SIG-M5 (cell line): ENCODE results near the gene HEATR5A.
A peak's percentile ranks its signal among the peaks of the same experiment; 100 is the strongest.
"Not testable (repeated sequence)": the region's sequence is repeated elsewhere in the genome, so short reads cannot be mapped to it uniquely, and the experiment has no call there.

Source experiments
- DNase-seq: peaks from one replicate; lab custom pipeline; 2025; lab: John Stamatoyannopoulos, UW

The HEATR5A gene

DNA sequence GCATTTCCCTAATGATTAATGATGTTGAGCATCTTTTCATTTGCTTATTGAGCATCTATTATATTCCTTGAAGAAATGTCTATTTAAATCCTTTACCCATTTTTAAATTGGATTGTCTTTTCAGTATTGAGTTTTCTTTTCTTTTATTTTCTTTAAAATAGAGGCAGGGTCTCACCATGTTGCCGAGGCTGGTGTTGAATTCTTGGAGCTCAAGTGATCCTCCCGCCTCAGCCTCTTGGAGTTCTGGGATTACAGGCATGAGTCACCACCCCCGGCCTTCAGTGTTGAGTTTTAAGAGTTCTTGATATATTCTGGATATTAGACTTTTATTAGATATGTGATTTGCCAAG lies 139.5 kb downstream of the HEATR5A start:
- no peak for DNase-seq

- no peak for DNase-seq
Observed at GRCh38 chr14:31280132-31280870, 140.0 kb downstream of the HEATR5A start.

- DNase-seq, result no peak
Observed at GRCh38 chr14:31278883-31279282, 141.5 kb downstream of the HEATR5A start.

DNA sequence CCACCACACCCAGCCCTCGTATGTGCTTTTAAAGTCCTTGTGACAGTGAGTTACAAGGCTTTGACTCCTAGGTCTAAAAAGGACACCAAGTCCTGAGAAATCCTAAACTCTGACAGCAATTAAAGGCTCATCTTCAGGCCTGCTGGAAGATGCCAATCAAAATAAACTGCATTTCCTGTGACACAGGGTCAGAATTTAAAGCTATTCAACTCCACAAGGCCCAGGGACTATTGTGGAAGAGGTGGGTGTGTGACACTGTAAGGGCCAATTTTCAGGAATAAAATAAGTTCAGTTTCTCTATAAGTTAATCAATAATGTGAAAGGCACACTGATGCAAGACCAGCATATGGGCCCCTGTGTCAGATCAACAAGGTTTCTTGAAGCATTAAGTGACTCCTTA lies 143.3 kb downstream of the HEATR5A start:
- no peak for DNase-seq

GRCh38 chr14:31276417-31276816 lies 143.9 kb downstream of the HEATR5A start:
- not testable (repeated sequence) for DNase-seq

- DNase-seq, result no peak
Observed at GRCh38 chr14:31275731-31276130, 144.6 kb downstream of the HEATR5A start.

- DNase-seq, result no peak
Observed at GRCh38 chr14:31271648-31272047, 148.7 kb downstream of the HEATR5A start.

- no peak for DNase-seq
Observed at GRCh38 chr14:31270196-31270772, 150.1 kb downstream of the HEATR5A start.

DNA sequence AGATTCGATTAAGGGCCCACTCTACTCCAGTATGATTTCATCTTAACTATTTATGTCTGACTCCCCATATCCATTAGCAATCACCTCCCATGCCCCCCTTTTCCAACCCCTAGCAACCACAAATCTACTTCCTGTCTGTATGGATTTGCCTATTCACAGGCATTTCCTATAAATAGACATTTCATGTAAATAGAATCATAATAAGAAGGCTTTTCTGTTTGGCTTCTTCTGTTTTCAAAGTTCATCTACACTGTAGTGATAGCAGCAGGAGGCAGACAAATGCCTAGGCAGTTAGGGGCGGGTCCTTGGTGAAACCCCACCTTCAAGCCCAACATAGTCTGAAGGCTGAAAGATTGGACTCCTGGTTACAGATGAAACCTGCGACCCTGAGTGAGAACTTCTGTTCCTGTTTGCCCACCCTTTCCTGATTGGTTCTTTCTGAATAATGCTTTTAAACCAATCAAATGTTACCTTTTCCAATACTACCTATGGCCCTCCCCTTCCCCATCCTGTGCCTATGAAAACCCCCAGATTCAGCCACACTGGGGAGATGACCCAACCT lies 150.6 kb downstream of the HEATR5A start:
- no peak for DNase-seq

GRCh38 chr14:31268216-31268615 lies 152.1 kb downstream of the HEATR5A start:
- DNase-seq, result no peak

DNA sequence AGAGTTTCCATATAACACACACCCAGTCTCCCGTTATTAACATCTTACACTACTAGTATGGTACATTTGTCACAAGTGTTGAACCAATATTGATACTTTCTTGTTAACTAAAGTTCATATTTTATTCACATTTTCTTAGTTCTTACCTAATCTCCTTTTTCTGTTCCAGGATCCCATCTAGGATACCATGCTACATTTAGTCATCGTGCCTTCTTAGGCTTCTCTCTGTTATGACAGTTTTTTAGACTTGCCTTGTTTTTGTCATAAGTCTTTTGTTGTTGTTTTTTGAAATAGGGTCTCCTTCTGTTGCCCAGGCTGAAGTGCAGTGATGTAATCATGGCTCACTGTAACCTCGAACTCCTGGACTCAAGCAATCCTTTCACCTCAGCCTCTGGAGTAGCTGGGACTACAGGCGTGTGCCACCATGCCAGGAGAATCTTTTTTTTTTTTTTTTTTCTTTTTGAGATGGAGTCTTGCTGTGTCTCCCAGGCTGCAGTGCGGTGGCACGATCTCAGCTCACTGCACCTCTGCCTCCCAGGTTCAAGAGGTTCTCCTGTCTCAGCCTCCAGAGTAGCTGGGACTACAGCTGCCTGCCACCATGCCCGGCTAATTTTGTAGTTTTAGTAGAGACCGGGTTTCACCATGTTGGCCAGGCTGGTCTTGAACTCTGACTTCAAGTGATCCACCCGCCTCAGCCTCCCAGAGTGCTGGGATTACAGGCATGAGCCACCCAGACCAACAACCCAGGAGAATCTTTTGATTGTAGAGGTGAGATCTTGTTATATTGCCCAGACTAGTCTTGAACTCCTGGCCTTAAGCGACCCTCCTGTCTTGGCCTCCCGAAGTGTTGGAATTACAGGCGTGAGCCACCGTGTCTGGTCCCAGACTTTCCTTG lies 153.7 kb downstream of the HEATR5A start:
- no peak for DNase-seq

- no peak for DNase-seq
Observed at GRCh38 chr14:31265701-31266398, 154.5 kb downstream of the HEATR5A start.

DNA sequence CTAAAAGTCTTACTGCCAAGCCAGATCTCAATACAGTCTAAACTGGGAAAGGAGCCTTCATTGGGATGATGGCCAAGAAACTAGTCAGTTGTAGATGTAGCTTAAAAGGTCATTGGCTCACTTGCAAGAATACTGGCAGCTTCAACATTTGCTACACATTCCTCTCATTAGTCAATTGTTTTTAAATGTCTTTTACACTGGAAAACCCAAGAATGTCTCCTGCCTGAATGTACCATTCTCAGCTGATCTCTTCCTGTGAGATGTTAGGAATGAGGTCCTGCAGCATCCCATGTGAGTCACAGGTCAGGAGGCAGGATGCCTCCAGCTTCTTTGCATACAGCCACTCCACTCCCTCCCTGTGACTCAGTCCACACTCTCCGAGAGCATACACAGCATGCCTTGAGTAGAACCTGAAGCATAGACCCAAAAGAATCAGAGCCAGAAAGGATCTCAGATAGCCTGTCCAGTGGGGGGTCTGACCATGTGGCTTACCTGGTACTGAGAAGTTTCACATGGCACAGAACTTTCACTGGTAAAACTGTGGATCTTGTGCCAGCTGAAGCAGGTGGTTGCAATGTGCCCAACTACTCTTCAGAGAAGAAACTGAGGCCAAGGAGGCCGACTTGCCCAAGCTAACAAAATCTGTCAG lies 156.7 kb downstream of the HEATR5A start:
- no peak for DNase-seq

DNA sequence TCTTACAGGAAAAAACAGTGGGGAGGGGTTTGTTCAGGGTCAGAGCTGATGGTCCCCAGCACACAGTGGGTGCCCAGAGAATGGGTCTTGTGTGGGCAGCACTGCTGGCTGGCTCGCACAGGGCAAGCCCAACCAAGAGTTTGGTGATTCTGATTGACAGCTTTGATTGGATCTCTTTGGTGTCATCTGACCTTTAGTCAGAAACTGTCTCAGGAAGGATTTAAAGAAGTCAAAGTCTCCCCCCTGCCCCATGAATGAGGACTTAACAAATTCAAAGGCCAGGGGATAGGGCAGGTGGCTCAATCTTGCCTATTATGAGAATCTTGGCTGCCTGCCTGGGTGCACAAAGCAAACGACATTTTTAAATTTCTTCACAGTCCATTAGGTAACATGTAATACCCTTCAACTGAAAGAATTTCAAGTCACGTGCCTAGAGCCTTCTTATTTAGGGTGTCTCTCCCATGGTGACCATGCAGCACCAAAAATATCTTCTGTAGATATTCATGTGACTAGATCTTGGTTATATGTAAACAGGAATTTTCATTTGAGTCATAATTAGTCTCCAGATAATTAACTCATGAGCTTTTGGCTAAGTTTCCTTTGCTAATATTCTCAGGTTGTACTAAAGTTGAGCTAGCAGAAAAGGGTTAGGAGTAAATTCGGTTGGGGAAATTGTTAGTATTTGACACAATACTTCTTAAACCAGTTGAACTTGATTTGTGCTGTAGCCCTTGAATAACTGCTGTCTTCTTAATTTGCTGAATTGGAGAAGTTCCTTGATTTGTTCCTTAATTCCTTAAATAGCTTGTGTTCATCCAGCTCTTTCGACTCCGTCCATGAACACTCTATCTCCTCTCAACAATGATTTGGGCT lies 158.3 kb downstream of the HEATR5A start:
- DNase-seq, result peak; percentile 52

GRCh38 chr14:31261523-31261858 lies 158.9 kb downstream of the HEATR5A start:
- no peak for DNase-seq

DNA sequence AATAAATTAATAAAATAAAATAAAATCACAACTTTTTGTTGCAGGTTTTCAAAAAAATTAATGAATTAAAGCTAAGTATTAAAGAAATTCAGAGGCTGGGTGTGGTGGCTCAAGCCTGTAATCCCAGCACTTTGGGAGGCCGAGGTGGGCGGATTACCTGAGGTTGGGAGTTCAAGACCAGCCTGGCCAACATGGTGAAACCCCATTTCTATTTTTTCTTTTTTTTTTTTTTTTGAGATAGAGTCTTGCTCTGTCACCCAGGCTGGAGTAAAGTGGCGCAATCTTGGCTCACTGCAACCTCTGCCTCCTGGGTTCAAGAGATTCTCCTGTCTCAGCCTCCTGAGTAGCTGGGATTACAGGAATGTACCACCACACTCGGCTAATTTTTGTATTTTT lies 161.3 kb downstream of the HEATR5A start:
- not testable (repeated sequence) for DNase-seq

DNA sequence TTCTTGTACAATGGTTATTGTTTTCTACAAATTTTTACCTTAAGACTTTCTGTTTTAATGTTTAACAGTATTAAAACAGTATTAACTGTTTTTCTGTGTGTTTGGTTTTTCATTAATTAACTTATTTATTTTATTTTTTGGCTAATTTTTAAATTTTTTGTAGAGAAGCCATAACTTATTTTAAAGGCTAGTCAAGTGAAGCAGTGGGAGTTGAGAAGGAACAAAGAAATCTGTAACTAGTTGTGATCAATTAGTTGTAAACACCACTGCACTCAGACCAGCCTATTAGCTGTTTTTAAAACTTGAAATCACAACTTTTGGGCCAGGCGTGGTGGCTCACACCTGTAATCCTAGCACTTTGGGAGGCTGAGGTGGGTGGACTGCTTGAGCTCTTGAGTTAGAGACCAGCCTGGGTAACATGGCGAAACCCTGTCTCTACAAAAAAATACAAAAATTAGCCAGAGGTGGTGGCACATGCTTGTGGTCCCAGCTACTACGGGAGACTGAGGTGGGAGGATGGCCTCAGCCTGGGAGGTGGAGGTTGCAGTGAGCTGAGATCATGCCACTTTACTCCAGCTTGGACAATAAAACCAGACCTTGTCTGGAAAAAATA lies 161.8 kb downstream of the HEATR5A start:
- DNase-seq, result no peak

- DNase-seq, result not testable (repeated sequence)
Observed at GRCh38 chr14:31257554-31258426, 162.6 kb downstream of the HEATR5A start.

DNA sequence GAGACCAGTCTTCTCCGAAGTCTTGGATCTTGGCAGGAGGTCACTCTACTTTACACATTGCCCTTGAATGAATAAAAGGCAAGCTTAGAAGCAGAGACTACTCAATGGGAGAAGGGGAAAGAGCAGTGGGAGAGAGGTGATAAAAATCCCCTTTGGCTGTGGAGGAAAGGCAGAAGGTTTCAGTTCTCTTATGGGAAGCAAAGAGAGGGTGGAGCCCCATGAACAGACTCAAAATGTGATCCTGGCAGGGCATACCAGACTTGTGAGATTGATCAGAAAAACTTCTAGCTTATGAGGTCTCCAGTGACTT lies 163.2 kb downstream of the HEATR5A start:
- DNase-seq, result no peak
